ENCODE measurements around the gene NUP107.

- TF ChIP-seq CTCF (IDR thresholded peaks at IDR 0.05; ENCODE audit: borderline replicate concordance, extremely low read depth, low read length, poor library complexity, severe bottlenecking), result no peak
- TF ChIP-seq EZH2 (IDR thresholded peaks at IDR 0.05; ENCODE audit: borderline replicate concordance, low read depth, low read length, severe bottlenecking), result no peak
Measured at GRCh38 chr12:68746572-68747180, 59.9 kb downstream of the NUP107 start.

Measured in DND-41 (cell line).